WTC11 (cell line): ENCODE measurements around the gene THSD4. TPM values are rescaled to one million over a fixed set of nuclear protein-coding genes. Genes with fewer than 3 reads are reported as not detected.

Experiments used
- ATAC-seq: fragments of 200-7000 bp; cut with Tn5 transposase; 2 replicates; pipeline ENCODE4 v1.10.0; 2021; ENCODE audit warnings: mild to moderate bottlenecking, moderate library complexity
- CTCF ChIA-PET: fragments of 300-600 bp; sonication (Branson Sonifier 250); formaldehyde crosslinking; loops from one replicate; lab custom pipeline; 2021; ENCODE audit warnings: antibody characterized with exemption; lab: Charles Lee
- POLR2A ChIA-PET: fragments of 350-600 bp; sonication (Branson Sonifier 250); formaldehyde crosslinking; loops from one replicate; lab custom pipeline; 2021; ENCODE audit warnings: antibody characterized with exemption; lab: Charles Lee
- DNase-seq: peaks from one replicate; pipeline ENCODE4 v3.0.0; 2021; ENCODE audit warnings: low spot score
- H3K27ac Mint-ChIP-seq: 2 replicates; pipeline ENCODE4 v1.8.0; 2021; ENCODE audit warnings: mixed read lengths
- H3K27me3 Mint-ChIP-seq: 2 replicates; pipeline ENCODE4 v1.8.0; 2021; ENCODE audit warnings: low read depth, mild to moderate bottlenecking, moderate library complexity, mixed read lengths
- H3K36me3 Mint-ChIP-seq: 2 replicates; pipeline ENCODE4 v1.8.0; 2021; ENCODE audit warnings: mixed read lengths
- H3K4me1 Mint-ChIP-seq: 2 replicates; pipeline ENCODE4 v1.8.0; 2022; ENCODE audit warnings: mixed read lengths
- H3K4me3 Mint-ChIP-seq: 2 replicates; pipeline ENCODE4 v1.8.0; 2021; ENCODE audit warnings: mild to moderate bottlenecking, moderate library complexity, mixed read lengths
- H3K9me3 Mint-ChIP-seq: 2 replicates; pipeline ENCODE4 v1.8.0; 2021; ENCODE audit warnings: mixed read lengths
- ATF3 ChIP-seq: sonication (generic); formaldehyde crosslinking; conservative IDR thresholded peaks from 2 replicates; pipeline ENCODE4 v1.8.1; 2022; ENCODE audit warnings: mild to moderate bottlenecking, missing genetic modification reagents
- ELF4 ChIP-seq: sonication (generic); formaldehyde crosslinking; IDR thresholded peaks from 2 replicates; pipeline ENCODE4 v1.8.1; 2022; ENCODE audit warnings: low read depth, mild to moderate bottlenecking, moderate library complexity, missing genetic modification reagents
- FOXJ3 ChIP-seq: sonication (generic); formaldehyde crosslinking; IDR thresholded peaks from 2 replicates; pipeline ENCODE4 v1.9.0; 2021; ENCODE audit warnings: missing genetic modification reagents, mild to moderate bottlenecking, borderline replicate concordance
- FOXP4 ChIP-seq: sonication (generic); formaldehyde crosslinking; IDR thresholded peaks from 2 replicates; pipeline ENCODE4 v1.8.0; 2022; ENCODE audit warnings: mild to moderate bottlenecking, missing genetic modification reagents
- JAZF1 ChIP-seq: fragments of 250-450 bp; sonication (Bioruptor Pico); IDR thresholded peaks from 2 replicates; pipeline ENCODE4 v1.9.0; 2021; ENCODE audit warnings: moderate library complexity, mild to moderate bottlenecking, inconsistent platforms
- MAX ChIP-seq: sonication (generic); formaldehyde crosslinking; IDR thresholded peaks from 2 replicates; pipeline ENCODE4 v1.8.0; 2022; ENCODE audit warnings: mild to moderate bottlenecking, missing genetic modification reagents
- MXD4 ChIP-seq: fragments of 250-450 bp; sonication (Bioruptor Pico); IDR thresholded peaks from 2 replicates; pipeline ENCODE4 v1.8.0; 2021; ENCODE audit warnings: mild to moderate bottlenecking, moderate library complexity, borderline replicate concordance
- NFATC4 ChIP-seq: fragments of 250-450 bp; sonication (Bioruptor Pico); IDR thresholded peaks from 2 replicates; pipeline ENCODE4 v1.9.0; 2021; ENCODE audit warnings: mild to moderate bottlenecking
- NFYB ChIP-seq: sonication (generic); formaldehyde crosslinking; conservative IDR thresholded peaks from 2 replicates; pipeline ENCODE4 v1.8.0; 2022; ENCODE audit warnings: low read depth, missing genetic modification reagents
- NR2C2 ChIP-seq: sonication (generic); formaldehyde crosslinking; IDR thresholded peaks from 2 replicates; pipeline ENCODE4 v1.8.0; 2022; ENCODE audit warnings: mild to moderate bottlenecking, missing genetic modification reagents
- OVOL2 ChIP-seq: fragments of 250-450 bp; sonication (Bioruptor Pico); IDR thresholded peaks from 2 replicates; pipeline ENCODE4 v1.9.0; 2021; ENCODE audit warnings: mild to moderate bottlenecking, borderline replicate concordance
- RORB ChIP-seq: fragments of 250-450 bp; sonication (Bioruptor Pico); IDR thresholded peaks from 2 replicates; pipeline ENCODE4 v1.9.0; 2021; ENCODE audit warnings: mild to moderate bottlenecking
- SMAD3 ChIP-seq: sonication (generic); formaldehyde crosslinking; IDR thresholded peaks from 2 replicates; pipeline ENCODE4 v1.8.0; 2022; ENCODE audit warnings: missing genetic modification reagents, mild to moderate bottlenecking, borderline replicate concordance
- ZNF121 ChIP-seq: sonication (generic); formaldehyde crosslinking; IDR thresholded peaks from 2 replicates; pipeline ENCODE4 v1.8.0; 2023; ENCODE audit warnings: missing genetic modification reagents
- ZNF219 ChIP-seq: sonication (generic); formaldehyde crosslinking; IDR thresholded peaks from 2 replicates; pipeline ENCODE4 v1.8.0; 2023; ENCODE audit warnings: missing genetic modification reagents, mild to moderate bottlenecking, borderline replicate concordance
- ZNF263 ChIP-seq: sonication (generic); formaldehyde crosslinking; IDR thresholded peaks from 2 replicates; pipeline ENCODE4 v1.8.1; 2022; ENCODE audit warnings: low read depth, mild to moderate bottlenecking, moderate library complexity, missing genetic modification reagents
- ZNF396 ChIP-seq: fragments of 250-450 bp; sonication (Bioruptor Pico); IDR thresholded peaks from 2 replicates; pipeline ENCODE4 v1.8.0; 2021; ENCODE audit warnings: mild to moderate bottlenecking, moderate library complexity, borderline replicate concordance
- ZNF423 ChIP-seq: fragments of 250-450 bp; sonication (Bioruptor Pico); IDR thresholded peaks from 2 replicates; pipeline ENCODE4 v2.1.2; 2022; ENCODE audit warnings: mild to moderate bottlenecking, moderate library complexity
- total RNA-seq: library from RNA; stranded (reverse); gene quantifications from 3 replicates; pipeline ENCODE4 v1.2.3, GENCODE V29; 2021
- TF ChIP-seq, protein P1 (sequence below): sonication (generic); formaldehyde crosslinking; IDR thresholded peaks from 2 replicates; pipeline ENCODE4 v1.8.0; 2023; ENCODE audit warnings: mild to moderate bottlenecking, missing genetic modification reagents
- TF ChIP-seq, protein P2 (sequence below): fragments of 250-450 bp; sonication (Bioruptor Pico); IDR thresholded peaks from 2 replicates; pipeline ENCODE4 v1.9.0; 2021; ENCODE audit warnings: moderate library complexity, mild to moderate bottlenecking, inconsistent platforms, borderline replicate concordance
- TF ChIP-seq, protein P3 (sequence below): sonication (generic); formaldehyde crosslinking; IDR thresholded peaks from 2 replicates; pipeline ENCODE4 v1.8.1; 2022; ENCODE audit warnings: low read depth, missing genetic modification reagents, borderline replicate concordance
- TF ChIP-seq, protein P4 (sequence below): fragments of 250-450 bp; sonication (Bioruptor Pico); IDR thresholded peaks from 2 replicates; pipeline ENCODE4 v1.9.0; 2021; ENCODE audit warnings: mild to moderate bottlenecking, borderline replicate concordance

THSD4 gene
- total RNA-seq, 1 experiment from 2014 or later, result 7.8 TPM

- ChIA-PET POLR2A (no interaction called here), CTCF (no interaction called here)
- H3K36me3 Mint-ChIP-seq, result no peaks in the 10 kb centered on the region; the same call in 1 of the 2 replicates
- no peak for ATAC-seq
- H3K4me3 Mint-ChIP-seq, result no peak overlapping the region
- TF ChIP-seq ZNF263 (CRISPR knock-in tag) (no peak), NR2C2 (CRISPR knock-in tag) (no peak), ZNF396 (CRISPR knock-in tag) (no peak), FOXP4 (CRISPR knock-in tag) (no peak), JAZF1 (CRISPR knock-in tag) (no peak), ELF4 (no peak), NFYB (CRISPR knock-in tag) (no peak), MAX (CRISPR knock-in tag) (no peak), ZNF121 (CRISPR knock-in tag) (no peak)
- TF ChIP-seq, protein P1, sequence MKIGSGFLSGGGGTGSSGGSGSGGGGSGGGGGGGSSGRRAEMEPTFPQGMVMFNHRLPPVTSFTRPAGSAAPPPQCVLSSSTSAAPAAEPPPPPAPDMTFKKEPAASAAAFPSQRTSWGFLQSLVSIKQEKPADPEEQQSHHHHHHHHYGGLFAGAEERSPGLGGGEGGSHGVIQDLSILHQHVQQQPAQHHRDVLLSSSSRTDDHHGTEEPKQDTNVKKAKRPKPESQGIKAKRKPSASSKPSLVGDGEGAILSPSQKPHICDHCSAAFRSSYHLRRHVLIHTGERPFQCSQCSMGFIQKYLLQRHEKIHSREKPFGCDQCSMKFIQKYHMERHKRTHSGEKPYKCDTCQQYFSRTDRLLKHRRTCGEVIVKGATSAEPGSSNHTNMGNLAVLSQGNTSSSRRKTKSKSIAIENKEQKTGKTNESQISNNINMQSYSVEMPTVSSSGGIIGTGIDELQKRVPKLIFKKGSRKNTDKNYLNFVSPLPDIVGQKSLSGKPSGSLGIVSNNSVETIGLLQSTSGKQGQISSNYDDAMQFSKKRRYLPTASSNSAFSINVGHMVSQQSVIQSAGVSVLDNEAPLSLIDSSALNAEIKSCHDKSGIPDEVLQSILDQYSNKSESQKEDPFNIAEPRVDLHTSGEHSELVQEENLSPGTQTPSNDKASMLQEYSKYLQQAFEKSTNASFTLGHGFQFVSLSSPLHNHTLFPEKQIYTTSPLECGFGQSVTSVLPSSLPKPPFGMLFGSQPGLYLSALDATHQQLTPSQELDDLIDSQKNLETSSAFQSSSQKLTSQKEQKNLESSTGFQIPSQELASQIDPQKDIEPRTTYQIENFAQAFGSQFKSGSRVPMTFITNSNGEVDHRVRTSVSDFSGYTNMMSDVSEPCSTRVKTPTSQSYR (CRISPR knock-in tag), result no peak
- DNase-seq, result no peak
- H3K27me3 Mint-ChIP-seq, result peaks cover 84% of the 10 kb centered on the region
- no peak overlapping the region for H3K27ac Mint-ChIP-seq
- peaks cover 12% of the 10 kb centered on the region for H3K4me1 Mint-ChIP-seq
- peaks cover 9% of the 10 kb centered on the region for H3K9me3 Mint-ChIP-seq
Measured at GRCh38 chr15:71080705-71081104, 34.6 kb upstream of the THSD4 start.

DNA sequence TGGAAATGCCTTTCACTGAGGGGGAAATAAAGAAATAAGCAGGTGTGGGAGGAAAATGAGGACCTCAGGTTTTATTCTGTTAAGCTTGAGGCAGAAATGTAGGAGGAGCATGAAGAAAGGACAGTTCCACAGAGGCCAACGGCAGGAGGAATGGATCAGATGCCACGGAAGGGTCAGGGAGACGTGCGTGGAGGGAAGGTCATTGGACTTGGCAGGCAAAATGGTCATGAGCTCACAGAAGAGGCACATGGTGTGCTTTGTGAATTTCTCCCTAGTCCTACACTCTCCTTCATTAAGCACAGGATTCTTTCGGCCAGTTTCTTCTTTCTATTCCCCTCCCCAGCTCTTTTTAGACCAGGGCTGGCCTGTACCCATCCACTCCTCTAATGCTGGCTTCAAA lies 32.5 kb upstream of the THSD4 start:
- Mint-ChIP-seq H3K27me3 (peaks cover 97% of the 10 kb centered on the region), H3K27ac (no peak overlapping the region), H3K4me3 (no peak overlapping the region), H3K4me1 (peaks cover 22% of the 10 kb centered on the region), H3K36me3 (peaks cover 5% of the 10 kb centered on the region), H3K9me3 (peaks cover 4% of the 10 kb centered on the region; the same call in 1 of the 2 replicates)
- ChIA-PET POLR2A (no interaction called here), CTCF (no interaction called here)
- DNase-seq, result no peak
- ATAC-seq, result no peak
- no peak for TF ChIP-seq OVOL2
- TF ChIP-seq NFATC4 (CRISPR knock-in tag), result no peak
- TF ChIP-seq ATF3, result no peak
- TF ChIP-seq, protein P2, sequence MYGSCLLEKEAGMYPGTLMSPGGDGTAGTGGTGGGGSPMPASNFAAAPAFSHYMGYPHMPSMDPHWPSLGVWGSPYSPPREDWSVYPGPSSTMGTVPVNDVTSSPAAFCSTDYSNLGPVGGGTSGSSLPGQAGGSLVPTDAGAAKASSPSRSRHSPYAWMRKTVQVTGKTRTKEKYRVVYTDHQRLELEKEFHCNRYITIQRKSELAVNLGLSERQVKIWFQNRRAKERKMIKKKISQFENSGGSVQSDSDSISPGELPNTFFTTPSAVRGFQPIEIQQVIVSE, result no peak
- TF ChIP-seq, protein P3, sequence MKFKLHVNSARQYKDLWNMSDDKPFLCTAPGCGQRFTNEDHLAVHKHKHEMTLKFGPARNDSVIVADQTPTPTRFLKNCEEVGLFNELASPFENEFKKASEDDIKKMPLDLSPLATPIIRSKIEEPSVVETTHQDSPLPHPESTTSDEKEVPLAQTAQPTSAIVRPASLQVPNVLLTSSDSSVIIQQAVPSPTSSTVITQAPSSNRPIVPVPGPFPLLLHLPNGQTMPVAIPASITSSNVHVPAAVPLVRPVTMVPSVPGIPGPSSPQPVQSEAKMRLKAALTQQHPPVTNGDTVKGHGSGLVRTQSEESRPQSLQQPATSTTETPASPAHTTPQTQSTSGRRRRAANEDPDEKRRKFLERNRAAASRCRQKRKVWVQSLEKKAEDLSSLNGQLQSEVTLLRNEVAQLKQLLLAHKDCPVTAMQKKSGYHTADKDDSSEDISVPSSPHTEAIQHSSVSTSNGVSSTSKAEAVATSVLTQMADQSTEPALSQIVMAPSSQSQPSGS (CRISPR knock-in tag), result no peak
- no peak for TF ChIP-seq ELF4
- TF ChIP-seq, protein P4, sequence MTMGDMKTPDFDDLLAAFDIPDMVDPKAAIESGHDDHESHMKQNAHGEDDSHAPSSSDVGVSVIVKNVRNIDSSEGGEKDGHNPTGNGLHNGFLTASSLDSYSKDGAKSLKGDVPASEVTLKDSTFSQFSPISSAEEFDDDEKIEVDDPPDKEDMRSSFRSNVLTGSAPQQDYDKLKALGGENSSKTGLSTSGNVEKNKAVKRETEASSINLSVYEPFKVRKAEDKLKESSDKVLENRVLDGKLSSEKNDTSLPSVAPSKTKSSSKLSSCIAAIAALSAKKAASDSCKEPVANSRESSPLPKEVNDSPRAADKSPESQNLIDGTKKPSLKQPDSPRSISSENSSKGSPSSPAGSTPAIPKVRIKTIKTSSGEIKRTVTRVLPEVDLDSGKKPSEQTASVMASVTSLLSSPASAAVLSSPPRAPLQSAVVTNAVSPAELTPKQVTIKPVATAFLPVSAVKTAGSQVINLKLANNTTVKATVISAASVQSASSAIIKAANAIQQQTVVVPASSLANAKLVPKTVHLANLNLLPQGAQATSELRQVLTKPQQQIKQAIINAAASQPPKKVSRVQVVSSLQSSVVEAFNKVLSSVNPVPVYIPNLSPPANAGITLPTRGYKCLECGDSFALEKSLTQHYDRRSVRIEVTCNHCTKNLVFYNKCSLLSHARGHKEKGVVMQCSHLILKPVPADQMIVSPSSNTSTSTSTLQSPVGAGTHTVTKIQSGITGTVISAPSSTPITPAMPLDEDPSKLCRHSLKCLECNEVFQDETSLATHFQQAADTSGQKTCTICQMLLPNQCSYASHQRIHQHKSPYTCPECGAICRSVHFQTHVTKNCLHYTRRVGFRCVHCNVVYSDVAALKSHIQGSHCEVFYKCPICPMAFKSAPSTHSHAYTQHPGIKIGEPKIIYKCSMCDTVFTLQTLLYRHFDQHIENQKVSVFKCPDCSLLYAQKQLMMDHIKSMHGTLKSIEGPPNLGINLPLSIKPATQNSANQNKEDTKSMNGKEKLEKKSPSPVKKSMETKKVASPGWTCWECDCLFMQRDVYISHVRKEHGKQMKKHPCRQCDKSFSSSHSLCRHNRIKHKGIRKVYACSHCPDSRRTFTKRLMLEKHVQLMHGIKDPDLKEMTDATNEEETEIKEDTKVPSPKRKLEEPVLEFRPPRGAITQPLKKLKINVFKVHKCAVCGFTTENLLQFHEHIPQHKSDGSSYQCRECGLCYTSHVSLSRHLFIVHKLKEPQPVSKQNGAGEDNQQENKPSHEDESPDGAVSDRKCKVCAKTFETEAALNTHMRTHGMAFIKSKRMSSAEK, result no peak
- TF ChIP-seq ZNF423 (CRISPR knock-in tag), result no peak
- TF ChIP-seq RORB (CRISPR knock-in tag), result no peak
- no peak for TF ChIP-seq ZNF219 (CRISPR knock-in tag)
- TF ChIP-seq SMAD3 (CRISPR knock-in tag), result no peak
- no peak for TF ChIP-seq FOXJ3 (CRISPR knock-in tag)
- TF ChIP-seq MXD4 (CRISPR knock-in tag), result no peak
